Stimulated activated CD4-positive, alpha-beta T cell treated with anti-CD3 and anti-CD28 coated beads, Interleukin-4, amount 100 ng/mL, for 1 hour (primary cell): ENCODE measurements around the gene PHYHD1.

Experiments
- DNase-seq: peaks from one replicate; pipeline ENCODE4 v3.0.0-alpha.2; 2020

The PHYHD1 gene

DNA sequence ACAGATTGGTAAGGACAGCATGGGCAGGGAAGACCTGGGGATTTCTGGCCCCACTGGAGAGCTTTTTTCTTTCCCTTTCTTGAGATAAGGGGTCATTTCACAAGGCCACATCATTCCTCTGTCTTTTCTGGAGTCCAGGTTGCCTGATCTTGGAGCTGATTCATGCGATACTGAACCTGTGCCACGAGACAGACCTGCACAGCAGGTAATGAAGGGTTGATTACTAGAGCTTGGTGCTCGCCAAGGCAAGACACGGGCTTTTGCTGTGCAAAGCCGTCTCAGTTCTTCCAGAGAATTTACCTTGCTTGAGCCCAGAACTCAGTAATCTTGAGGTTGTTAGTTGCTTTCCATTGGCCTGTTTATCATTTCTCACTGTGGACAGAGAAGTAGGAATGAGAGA is 65.9 kb downstream of the PHYHD1 start:
- DNase-seq, result no peak

DNA sequence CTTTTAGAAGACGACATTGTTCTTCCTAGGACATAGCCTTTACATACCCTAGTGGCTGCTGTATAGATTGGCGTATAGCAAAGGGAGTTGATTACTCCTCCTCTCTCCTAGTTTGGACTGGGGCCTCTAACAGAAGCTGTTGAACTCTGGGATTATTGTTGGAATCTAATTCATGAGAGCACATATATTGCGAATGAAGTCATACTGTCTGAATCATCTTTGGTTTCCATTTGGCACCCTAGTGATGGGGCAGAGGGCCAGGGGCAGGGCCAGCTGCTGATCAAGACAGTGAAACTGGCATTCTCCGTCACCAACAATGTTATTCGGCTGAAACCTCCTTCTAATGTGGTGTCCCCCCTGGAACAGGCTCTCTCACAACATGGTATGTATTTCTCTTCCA is 67.0 kb downstream of the PHYHD1 start:
- DNase-seq, result no peak
